Endothelial cell (in vitro differentiated cells): ENCODE data around the gene CFAP58. TPM values are rescaled to one million over a fixed set of nuclear protein-coding genes. Genes with fewer than 3 reads are reported as not detected.

ENCODE experiments used
- DNase-seq: peaks from one replicate; pipeline ENCODE4 v3.0.0; 2021; ENCODE audit warnings: low spot score
- H3K27ac Mint-ChIP-seq: one replicate; pipeline ENCODE4 v1.8.0; 2021; ENCODE audit warnings: mixed read lengths, inconsistent platforms; ENCODE audit not compliant: unreplicated experiment
- H3K27me3 Mint-ChIP-seq: one replicate; pipeline ENCODE4 v1.8.0; 2021; ENCODE audit warnings: mild to moderate bottlenecking, moderate library complexity, mixed read lengths, inconsistent platforms; ENCODE audit not compliant: unreplicated experiment
- H3K36me3 Mint-ChIP-seq: one replicate; pipeline ENCODE4 v1.8.0; 2021; ENCODE audit warnings: mild to moderate bottlenecking, low read depth, mixed read lengths, inconsistent platforms; ENCODE audit not compliant: unreplicated experiment
- H3K4me1 Mint-ChIP-seq: one replicate; pipeline ENCODE4 v1.8.0; 2021; ENCODE audit warnings: mild to moderate bottlenecking, mixed read lengths, inconsistent platforms; ENCODE audit not compliant: unreplicated experiment
- H3K4me3 Mint-ChIP-seq: one replicate; pipeline ENCODE4 v1.8.0; 2021; ENCODE audit warnings: mild to moderate bottlenecking, mixed read lengths, inconsistent platforms; ENCODE audit not compliant: unreplicated experiment
- H3K9me3 Mint-ChIP-seq: one replicate; pipeline ENCODE4 v1.8.0; 2021; ENCODE audit warnings: mixed read lengths, inconsistent platforms; ENCODE audit not compliant: unreplicated experiment
- total RNA-seq: library from RNA; stranded (reverse); fragmentation: NEBNext Ultra II Directional; extraction: Animal tissue kit (Norgen Biotek cat#: 25700); gene quantifications from one replicate; pipeline ENCODE4 v1.2.1, GENCODE V29; 2021; ENCODE audit not compliant: unreplicated experiment
- TF ChIP-seq, protein P1 (sequence below): fragments of 200-600 bp; sonication (generic); IDR thresholded peaks from one replicate; pipeline ENCODE4 v1.5.0; 2021; ENCODE audit warnings: antibody characterized with exemption; ENCODE audit not compliant: unreplicated experiment

The CFAP58 gene
- total RNA-seq, 1 donor from 2014 or later: 0.28 TPM

DNA sequence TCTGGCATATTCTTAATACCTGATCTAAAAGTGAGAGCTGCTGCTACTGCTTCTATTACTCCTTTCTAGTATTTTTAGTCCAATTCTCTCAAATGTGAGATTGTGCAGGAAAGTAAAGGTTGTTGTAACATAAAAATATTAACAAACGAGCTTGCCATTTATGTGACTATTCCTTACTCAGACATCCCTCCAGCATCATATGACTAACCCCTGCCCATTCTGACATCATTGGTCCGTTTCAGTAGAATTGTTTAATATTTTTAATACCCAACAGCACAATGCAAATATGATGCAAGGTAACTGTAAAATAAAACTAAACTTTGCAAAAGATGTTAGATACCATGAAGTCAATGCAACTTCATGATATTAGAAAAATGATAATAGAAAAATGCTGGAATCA, 83.6 kb downstream of the CFAP58 start:
- Mint-ChIP-seq H3K27me3 (peaks cover 1% of the 10 kb centered on the region), H3K4me1 (no peaks in the 10 kb centered on the region), H3K9me3 (no peaks in the 10 kb centered on the region), H3K36me3 (no peaks in the 10 kb centered on the region), H3K4me3 (no peak overlapping the region), H3K27ac (no peak overlapping the region)
- no peak for DNase-seq
- TF ChIP-seq, protein P1, sequence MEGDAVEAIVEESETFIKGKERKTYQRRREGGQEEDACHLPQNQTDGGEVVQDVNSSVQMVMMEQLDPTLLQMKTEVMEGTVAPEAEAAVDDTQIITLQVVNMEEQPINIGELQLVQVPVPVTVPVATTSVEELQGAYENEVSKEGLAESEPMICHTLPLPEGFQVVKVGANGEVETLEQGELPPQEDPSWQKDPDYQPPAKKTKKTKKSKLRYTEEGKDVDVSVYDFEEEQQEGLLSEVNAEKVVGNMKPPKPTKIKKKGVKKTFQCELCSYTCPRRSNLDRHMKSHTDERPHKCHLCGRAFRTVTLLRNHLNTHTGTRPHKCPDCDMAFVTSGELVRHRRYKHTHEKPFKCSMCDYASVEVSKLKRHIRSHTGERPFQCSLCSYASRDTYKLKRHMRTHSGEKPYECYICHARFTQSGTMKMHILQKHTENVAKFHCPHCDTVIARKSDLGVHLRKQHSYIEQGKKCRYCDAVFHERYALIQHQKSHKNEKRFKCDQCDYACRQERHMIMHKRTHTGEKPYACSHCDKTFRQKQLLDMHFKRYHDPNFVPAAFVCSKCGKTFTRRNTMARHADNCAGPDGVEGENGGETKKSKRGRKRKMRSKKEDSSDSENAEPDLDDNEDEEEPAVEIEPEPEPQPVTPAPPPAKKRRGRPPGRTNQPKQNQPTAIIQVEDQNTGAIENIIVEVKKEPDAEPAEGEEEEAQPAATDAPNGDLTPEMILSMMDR: no peak

DNA sequence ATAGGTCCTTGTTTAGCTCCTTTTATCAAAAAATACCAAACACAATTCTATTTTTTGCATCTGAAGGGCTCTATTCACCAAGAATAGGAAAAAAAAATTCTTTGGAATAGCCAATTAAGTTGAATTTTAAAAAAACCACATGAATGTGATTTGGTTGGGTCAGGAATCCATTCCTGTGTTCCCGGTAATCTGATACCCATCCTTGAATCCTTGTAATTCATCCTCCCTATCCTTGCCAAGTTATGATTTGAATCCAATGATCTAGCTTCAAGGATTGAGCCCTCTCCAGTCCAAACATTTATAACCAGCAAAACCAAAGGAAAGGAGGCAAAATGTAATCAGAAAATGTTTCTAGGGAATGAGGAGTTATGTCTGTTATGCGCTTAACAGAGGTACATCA, 86.6 kb downstream of the CFAP58 start:
- H3K27ac Mint-ChIP-seq: no peak overlapping the region
- H3K4me1 Mint-ChIP-seq: no peaks in the 10 kb centered on the region
- no peaks in the 10 kb centered on the region for H3K36me3 Mint-ChIP-seq
- TF ChIP-seq, protein P1: no peak
- H3K4me3 Mint-ChIP-seq: no peak overlapping the region
- DNase-seq: no peak
- no peaks in the 10 kb centered on the region for H3K9me3 Mint-ChIP-seq
- no peaks in the 10 kb centered on the region for H3K27me3 Mint-ChIP-seq

GRCh38 chr10:104441329-104442000, 87.8 kb downstream of the CFAP58 start:
- no peak for DNase-seq
- H3K9me3 Mint-ChIP-seq: no peaks in the 10 kb centered on the region
- no peaks in the 10 kb centered on the region for H3K27me3 Mint-ChIP-seq
- no peaks in the 10 kb centered on the region for H3K4me1 Mint-ChIP-seq
- H3K27ac Mint-ChIP-seq: no peak overlapping the region
- no peak overlapping the region for H3K4me3 Mint-ChIP-seq
- no peaks in the 10 kb centered on the region for H3K36me3 Mint-ChIP-seq
- TF ChIP-seq, protein P1: no peak

- Mint-ChIP-seq H3K4me1 (no peaks in the 10 kb centered on the region), H3K27ac (no peak overlapping the region), H3K9me3 (no peaks in the 10 kb centered on the region), H3K27me3 (no peaks in the 10 kb centered on the region), H3K4me3 (no peak overlapping the region), H3K36me3 (no peaks in the 10 kb centered on the region)
- TF ChIP-seq, protein P1: no peak
- no peak for DNase-seq
Observed at GRCh38 chr10:104445359-104445758, 91.7 kb downstream of the CFAP58 start.

DNA sequence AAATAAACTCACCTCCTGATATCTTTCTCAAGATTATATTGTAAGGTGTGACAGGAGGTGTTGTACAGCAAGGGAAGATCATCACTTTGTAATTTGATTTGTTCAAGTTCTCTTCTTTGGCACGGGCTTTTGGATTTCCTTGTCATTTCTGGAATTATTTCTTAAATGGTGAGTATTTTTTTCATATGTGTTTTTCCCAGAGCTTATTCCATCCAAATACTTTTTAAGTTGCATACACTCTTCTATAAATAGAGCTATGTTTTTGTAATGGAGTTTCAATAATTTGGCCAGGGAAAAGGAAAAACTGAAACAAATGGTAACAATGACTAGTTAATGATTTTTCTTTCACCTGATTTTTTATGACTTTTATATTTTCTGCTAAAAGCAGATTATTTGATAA, 92.5 kb downstream of the CFAP58 start:
- no peak for DNase-seq
- no peak overlapping the region for H3K27ac Mint-ChIP-seq
- H3K36me3 Mint-ChIP-seq: no peaks in the 10 kb centered on the region
- H3K27me3 Mint-ChIP-seq: no peaks in the 10 kb centered on the region
- H3K4me1 Mint-ChIP-seq: no peaks in the 10 kb centered on the region
- no peak overlapping the region for H3K4me3 Mint-ChIP-seq
- TF ChIP-seq, protein P1: no peak
- no peaks in the 10 kb centered on the region for H3K9me3 Mint-ChIP-seq
